ENCODE measurements around the gene AKT3. TPM values are rescaled to one million over a fixed set of nuclear protein-coding genes. Genes with fewer than 3 reads are reported as not detected.

The AKT3 gene
- total RNA-seq, 2 experiments from 2014 or later = 36.9 to 38.7 TPM

DNA sequence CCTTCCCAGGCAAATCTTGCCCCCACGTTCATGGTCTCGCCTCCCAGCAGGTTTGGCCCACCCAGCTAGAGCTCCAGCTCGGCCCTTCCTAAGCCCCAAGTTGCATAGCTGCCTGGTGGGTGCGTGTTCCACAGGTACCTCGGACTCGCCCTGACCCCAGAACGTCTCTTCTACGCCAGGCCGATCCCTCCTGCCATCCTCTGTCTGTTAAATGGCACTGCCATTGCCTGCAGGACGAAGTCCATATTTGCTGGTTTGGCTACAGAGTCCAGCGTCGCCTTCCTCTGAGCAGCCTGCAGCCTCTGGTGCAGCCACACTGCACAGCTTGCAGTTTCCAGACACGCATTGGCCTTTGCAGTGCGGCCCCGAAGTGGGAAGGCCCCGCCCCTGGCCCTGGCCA lies 366.1 kb downstream of the AKT3 start:
- ChIA-PET POLR2A (no interaction called here), CTCF (no interaction called here)

DNA sequence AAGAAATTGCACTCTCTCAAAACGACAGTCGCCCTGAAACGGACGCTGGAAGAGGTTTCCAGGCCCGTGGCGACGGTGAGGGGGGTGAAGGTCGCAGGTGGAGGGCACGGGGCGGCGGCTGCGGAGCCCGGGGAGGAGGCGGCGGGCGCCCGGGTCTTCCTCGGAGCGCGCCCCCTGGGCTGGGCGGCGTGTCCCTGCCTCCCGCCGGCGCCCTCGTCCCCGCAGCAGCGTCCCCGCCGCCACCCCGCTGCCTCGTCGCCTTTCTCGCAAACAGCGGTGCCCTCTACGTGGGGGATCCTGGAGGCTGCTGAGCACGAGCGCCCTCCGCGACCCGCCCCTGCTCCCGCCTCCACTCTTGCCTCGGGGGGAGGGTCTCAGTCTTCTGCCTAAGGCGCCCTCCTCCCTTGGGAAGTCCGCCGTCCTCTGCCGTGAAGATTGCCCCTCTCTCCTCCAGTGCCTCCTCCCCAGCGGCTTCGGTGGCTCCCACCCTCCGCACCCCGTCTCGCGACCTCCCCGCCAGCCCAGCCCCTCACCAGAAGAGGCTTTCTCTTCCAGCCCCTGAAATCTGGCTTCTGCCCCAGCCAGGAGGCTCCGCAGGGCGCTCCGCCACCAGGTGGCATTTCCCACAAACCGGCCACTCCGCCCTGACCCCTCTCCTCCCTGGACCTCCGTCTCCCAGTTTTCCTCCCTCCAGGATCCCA lies 366.8 kb downstream of the AKT3 start:
- ChIA-PET POLR2A (no interaction called here), CTCF (no interaction called here)

DNA sequence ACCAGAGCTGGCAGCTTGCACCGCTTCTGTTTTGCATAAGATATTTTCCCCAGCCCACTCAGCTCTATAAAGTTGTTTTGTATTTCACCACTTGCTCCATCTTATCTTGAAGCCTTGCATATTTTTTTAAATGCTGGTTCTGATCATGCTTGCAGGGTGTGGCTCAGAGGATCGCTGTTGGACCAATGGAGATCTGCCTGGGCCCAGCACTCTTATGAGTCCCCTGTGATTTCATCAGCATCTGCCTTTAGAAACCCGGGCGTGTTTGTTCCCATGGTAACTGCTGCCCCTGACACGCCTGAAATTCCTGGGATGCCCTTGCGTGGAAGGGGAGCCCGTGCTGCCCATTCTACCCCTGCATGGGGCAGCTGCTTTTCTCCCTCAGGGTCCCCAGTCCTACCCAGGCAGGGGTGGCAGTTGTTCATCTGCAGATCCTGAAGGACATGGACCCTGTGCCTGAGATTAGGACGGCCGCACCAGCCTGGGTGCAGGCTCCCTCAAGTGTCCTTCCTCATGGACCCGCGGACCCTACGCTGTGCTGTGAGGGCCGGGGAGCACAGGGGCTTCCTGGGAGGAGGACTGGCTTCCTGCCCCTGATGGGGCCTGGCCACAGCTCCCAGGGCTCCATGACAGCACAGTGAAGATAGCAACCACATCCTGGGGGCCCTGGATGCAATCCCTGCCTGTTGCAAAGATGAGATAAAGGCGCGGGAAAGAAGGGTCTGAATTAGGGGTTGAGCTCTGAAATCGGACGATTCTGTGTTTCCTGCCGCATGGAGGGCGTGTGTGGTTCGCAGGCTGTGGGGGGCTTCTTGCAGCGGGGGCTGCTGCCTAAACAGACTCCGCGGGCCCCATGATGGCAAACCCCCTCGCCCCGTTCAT lies 367.7 kb downstream of the AKT3 start:
- ChIA-PET POLR2A (no interaction called here), CTCF (no interaction called here)

DNA sequence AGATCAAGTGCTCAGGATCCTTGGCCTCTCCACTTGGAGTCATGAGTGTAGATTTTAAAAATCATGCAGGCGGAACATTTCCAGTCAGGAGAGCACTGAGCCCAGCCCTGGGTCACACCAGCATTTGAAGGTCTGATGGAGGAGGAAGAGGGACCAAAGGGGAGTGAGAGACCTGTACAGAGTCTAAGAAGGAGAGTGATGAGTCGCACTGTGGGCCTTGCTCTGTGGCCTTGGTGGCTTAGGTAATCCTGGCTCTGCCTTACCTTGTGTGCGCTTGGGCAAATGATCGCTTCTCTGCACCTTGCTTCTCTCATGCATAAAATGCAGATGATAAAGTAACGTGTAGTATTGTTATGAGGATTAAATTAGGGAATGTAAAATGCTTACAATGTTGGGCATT lies 368.9 kb downstream of the AKT3 start:
- ChIA-PET CTCF (no interaction called here), POLR2A (no interaction called here)

DNA sequence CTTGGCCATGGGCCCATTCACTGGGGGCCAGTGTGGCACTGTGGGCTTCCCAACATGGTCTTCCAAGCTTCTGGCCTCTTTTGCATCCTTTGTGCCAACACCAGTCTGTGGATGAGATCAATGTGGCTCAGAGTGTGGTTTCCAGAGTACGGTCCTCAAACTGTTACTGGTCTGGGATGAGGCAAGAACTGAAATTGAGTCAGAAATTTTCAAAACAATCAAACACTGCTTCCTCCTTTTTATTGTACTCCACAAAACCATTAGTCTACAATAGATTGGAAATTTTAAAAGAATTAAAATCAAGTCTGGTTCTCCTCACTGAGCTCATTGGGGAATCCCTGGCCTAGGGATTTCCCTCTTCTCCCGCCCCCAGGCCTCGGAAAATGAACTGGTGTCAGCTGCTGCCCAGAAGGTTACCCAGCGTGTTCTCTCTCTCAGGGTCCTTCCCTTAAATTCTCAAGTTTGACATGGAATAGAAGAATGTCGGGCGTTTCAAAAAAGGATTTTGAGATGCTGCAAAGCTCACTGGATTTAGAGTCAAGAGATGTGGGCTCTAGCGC lies 372.2 kb downstream of the AKT3 start:
- ChIA-PET POLR2A (no interaction called here), CTCF (no interaction called here)

DNA sequence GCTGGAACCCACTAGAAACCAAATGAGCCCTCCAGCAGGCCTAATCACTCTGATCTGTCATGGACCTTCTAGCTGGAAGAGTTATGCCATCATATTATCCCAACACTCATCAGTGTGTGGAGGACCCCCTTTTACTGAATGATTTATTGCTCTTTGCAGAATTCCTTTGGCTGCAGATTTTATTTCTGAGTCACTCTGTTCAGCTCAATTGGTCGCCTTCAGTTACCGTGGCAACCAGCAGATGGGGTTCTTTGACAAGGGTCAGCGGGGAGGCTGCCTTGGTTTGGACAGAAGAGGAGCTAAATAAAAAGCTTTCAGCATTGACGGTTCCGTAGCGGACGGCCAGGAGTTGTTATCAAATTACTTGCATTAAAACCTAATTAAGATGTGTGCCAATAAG lies 374.1 kb downstream of the AKT3 start:
- CTCF ChIA-PET = no interaction called here
- POLR2A ChIA-PET = no interaction called here

DNA sequence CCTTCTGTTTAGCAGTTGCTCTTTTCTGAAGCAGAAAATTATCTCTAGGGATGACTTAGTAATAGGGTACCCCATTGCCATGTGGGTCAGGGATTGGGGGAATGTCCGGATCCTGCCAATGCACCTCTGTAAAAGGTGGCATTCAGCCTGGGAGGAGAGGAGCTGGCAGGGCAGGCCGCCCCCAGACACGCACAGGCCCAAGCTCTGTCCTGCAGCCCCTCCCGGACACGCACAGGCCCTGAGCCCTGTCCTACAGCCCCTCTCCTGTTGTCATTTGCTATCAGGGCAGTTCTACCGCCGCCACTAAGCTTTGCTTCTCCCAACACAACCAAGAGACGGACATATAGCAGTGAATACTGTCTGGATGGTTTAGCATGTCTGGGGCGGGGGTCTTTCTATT lies 375.1 kb downstream of the AKT3 start:
- POLR2A ChIA-PET = no interaction called here
- CTCF ChIA-PET = no interaction called here

DNA sequence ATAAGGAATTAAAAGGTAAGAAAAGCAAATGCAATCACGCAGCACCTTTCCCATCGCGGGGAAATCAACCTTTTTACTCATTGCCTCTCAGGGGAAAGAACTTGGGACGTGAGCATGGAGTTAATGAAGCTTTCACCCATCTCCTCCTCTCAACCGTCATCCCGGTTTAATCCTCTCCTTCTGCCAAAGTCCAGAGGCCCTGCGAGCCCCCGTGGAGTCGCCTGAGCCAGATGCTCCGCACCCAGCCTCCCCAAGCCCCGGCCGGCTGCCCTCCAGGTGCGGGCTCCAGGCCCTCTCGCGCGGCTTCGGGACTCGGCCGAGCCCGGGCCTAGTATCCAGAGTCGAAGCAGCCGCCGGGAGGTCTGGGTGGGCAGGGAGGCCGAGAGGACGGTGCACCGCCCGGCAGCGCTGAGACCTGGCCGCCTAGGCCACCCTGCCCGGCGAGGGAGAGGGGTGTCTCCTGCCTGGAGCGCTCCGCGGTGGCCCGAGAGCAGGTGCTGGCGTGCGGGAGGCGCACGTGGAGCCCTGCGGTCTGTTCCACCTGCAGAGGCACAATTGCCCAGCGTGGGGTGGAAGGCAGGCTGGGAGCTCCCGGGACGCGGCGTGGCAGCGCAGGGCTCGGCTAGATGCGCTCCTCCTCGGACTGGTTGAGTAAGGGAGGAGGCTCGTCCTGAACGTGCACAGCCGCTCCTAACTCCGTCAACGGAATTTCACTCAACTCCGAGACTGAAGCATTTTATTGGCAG lies 375.7 kb downstream of the AKT3 start:
- POLR2A ChIA-PET = no interaction called here
- CTCF ChIA-PET = no interaction called here

DNA sequence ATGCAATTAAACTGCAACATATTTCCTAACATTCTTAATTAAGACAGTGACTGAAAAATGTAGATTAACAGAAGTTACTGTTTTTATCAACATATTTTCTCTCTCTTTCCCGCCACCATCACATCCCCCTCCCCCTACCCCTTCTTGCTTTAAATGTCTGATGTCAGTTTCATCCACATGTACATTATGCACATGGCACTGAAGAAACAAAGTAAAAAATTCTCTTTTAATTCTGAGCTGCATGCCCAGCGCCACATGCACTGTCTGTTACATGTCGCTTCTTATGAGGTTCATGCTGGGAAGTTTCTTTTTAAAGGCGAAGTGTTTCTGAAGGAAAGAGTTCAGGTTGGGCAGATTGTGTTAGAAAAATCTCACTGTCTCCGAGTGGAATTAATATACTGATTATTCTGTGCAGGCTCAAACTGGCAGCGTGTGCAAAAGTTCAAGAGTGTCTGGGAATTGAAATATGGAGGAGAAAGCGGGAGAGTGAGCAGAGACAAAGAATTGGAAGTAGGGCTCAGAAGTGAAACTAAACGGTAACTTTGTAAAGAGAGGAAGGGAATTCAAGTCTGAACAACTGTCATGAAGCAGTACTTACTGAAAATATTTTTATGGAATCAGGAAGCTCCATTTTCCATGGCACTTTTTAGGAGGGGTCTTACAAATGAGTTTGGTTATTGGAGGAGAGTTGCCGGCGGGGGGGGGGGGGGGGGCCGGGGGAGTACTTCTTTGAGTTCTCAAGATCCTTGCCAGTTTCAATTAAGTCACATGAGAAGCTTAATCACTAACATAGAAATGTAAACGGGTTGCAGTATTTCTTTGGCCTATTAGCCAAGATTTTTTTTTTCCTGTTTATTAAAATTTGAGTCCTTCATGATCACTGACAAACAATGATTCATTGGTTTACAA lies 376.6 kb downstream of the AKT3 start:
- CTCF ChIA-PET = no interaction called here

DNA sequence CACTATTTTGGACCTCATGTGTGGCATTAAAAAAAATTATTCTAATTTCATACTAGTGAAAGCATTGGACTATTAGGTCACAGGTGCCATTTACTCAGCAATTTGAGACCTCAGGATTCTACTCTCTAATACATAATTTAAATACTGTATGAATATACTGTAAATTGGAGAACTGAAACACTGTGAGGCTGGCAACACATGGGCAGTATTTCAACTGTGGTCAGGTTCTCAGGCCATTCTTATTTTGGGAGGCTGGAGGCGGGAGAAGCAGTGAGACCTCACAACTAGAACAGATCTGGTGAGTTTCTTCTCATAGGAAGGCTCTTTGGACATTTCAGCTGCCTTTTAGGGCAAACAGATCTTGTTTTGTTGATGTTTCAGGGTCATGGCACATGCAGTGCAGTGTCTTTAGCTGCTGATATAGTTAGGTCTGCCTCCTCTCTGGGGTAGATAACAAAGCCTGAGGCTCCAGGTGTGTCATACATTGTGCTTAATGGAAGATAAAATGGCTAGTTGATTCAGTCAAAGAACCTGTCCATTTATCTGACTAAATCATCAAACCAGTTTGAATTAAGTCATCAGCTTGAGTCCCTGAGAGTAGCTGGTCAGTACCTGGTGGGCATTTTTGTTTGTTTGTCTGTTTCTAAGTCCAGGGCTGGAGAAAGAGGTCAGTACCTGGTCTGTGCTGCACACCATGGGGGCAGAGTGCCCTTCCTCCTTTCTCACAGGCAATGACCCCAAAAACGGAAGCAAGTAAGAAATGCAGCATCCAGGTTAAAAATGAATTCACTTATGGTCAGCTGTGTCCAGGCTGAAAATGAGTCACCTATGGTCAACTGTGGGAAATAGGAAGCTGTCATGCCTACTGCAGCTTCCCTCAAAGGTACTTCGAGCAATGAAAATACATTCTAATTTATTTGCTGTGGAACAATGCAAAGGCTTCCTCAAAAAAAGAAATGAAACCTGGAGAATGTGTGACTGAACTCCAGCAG lies 378.0 kb downstream of the AKT3 start:
- POLR2A ChIA-PET = no interaction called here
- CTCF ChIA-PET = no interaction called here

More for the DNA sequence above, 376.6 kb downstream of the AKT3 start:
- POLR2A ChIA-PET = no interaction called here

DNA sequence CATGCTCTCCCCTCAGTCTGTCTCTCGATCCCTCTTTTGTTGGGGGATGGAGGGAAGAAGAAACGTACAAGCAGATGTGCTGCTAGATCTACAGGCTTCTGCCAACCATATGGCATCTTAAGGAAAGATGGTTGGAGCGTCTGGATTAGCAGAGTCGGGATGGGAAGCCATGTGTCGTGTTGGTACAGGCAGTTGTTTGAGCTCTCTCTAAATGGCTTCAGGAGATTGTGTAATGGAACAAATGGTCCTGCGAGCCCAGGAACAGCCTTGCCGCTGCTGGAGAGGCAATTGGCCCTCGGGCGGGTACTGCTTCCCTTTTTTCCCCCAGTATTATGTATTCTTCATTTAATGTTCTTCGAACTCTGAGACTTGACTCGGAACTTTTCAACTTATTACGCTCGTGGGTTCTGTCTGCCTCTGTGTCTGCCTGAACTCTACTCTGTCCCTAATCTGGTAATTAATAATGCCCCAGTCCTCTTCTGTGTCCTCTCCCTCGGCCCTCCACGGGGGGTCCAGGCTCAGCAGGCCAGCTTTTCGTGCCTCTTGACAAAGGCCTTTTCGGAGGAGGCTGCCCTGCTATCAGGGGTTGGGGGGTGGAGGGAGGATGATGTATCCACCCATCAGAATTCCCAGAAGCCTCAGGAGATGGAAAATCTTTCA lies 378.9 kb downstream of the AKT3 start:
- CTCF ChIA-PET = no interaction called here
- POLR2A ChIA-PET = no interaction called here

DNA sequence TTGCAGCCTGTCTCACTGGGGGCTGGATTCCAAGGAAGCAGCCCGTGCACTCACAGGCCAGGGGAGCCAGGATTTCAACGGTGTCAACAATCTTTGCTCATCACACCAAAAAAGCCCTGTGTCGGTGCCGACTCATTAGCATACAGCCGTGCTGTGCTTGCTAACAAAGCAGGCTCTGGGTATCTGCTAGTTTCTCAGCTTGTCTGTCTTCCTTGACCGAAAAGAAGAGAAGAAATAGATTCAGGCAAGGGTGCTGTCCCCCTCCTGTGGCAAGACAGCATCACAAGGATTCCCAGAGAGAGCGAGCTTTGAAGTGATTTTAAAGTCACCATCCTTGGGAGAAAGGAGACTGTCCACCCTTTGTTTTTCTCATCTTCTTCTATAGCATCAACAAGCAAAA lies 379.5 kb downstream of the AKT3 start:
- ChIA-PET POLR2A (no interaction called here), CTCF (no interaction called here)

DNA sequence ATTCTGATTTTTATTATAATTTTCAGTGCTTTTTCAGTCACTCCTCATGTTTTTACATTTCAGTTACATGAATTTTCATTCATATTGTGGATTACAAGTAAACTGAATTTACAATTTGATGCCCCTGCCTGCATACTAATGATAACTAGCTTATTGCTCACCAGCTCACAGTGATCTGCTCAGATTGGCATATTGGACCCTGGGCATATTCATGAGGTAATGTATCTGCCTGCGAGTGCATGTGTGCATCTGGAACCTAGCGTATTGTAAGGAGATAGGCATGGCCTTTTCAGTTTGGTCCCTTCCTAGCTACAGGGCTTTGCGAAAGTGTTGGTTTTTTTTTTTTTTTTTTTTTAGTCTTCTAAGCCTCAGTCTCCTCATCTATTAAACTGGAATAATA lies 380.5 kb downstream of the AKT3 start:
- ChIA-PET CTCF (no interaction called here), POLR2A (no interaction called here)

DNA sequence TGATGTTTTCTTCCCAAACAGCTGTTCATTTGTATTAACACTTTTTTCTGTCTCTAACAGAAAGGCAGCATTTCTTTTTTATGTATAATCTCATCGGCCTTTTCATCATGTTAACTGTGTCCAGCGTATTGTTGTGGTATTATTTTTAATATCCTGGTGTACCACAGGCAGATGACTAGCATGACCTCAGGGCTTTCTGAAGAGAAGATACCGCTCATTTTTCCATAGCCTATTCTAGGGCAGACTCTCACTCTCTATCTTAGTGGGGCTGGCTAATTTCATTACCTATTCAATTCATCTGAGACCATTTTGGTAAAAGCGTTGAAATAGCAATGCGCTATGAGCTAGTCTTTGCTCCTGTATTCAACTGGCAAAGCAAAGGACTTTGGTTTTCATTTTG lies 384.3 kb downstream of the AKT3 start:
- ChIA-PET CTCF (no interaction called here), POLR2A (no interaction called here)

DNA sequence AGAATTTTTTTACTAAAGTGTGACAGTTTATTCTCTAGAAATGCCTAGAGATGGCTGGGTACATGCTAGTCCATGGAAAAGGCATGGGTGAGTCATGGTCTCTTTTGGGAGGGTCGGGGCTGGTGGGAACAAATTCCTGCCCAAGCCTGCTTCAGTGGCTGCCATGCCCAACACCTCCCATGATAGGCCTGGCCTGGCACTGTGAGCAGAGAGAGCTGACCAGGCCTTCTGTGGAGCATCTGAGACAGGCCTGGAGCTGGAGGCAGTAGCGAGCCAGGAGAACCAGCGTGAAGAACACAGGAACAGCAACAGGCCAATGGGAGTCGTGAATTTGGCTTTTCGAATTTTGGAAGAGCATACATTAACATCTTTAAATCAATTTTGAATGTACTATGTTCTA lies 385.0 kb downstream of the AKT3 start:
- CTCF ChIA-PET = no interaction called here
- POLR2A ChIA-PET = no interaction called here

DNA sequence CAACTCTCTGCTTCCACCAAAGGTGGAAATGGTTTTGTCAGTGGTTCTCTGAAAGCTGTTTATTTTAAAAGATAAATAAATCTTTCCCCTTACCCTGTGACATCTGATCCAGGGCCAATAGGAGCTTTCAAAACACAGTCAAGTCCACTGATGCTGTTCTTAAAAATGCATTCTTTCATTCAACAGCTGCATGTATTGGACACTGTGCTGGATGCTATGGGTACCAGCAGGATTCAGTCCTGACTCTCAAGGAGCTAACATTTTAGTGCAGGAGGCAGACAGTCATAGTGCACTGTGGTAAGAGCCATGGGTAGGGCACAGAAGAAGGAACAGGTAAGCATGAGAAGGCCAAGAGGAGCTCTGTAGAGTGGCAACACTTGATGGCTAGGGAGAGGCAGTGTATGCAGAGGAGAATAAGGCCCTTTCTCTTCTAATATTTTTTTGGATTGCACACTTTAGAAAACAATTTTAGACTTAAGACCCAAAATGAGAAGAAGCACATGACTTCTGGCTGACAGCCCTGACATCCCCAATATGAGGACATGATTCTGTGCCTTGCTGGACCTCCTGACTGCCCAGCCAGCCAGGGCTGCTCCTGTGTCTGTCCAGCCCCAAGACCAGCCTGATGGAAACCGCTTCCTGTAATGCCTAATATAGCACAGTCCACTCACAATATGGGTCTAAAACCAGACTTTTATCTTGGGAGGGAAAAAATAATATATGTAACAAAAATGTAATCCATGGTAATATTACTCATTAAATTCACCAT lies 386.9 kb downstream of the AKT3 start:
- ChIA-PET POLR2A (no interaction called here), CTCF (no interaction called here)

DNA sequence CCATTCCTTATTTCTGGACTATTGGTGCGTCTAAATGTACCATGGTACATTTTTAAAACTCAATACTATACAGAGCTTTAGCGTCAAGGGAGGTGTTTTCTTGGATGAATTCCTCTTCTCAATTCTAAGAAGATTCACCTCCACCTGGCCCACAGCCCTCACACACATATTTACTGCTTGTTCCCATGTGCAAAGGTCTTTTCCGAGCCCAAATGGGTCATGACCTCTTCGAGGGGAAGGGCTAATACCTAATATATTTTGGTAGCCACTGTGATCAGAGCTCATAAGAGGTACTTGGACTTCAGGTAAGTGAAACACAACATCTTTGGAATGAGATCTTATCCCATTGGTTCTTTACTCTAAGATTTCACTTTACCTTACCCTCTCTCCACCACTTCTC lies 388.3 kb downstream of the AKT3 start:
- POLR2A ChIA-PET = no interaction called here
- CTCF ChIA-PET = no interaction called here

DNA sequence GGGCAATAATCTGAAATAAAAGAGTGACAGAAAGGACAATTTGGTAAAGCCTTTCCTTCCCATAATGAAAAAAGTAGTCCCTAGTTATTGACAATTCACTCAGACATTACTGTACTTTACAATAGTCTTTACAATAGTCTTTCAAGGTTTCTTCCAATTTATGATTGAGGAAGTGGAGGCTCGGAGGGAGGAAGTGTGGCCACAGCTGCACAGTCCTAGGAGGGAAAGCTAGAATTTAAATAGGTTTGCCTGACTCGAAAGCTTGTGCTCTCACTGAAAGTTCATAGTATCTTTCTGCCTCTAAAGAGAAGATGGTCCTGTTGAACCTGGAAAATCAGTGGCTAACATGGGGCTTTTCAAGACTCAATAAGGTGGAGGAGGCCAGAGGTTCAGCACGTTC lies 391.0 kb downstream of the AKT3 start:
- ChIA-PET POLR2A (no interaction called here), CTCF (no interaction called here)
